Measurements from ENCODE around the gene NKIRAS1. TPM values are rescaled to one million over a fixed set of nuclear protein-coding genes. Genes with fewer than 3 reads are reported as not detected.

The NKIRAS1 gene
- 6.3 and 10.0 TPM in 2 replicates for total RNA-seq

GRCh38 chr3:23916886-23917678, at the start of gene NKIRAS1, which contains the start of gene RPL15:
TSS of gene NKIRAS1 (minus strand) at chr3:23916990. CDS start at chr3:23910904, 6,086 bp downstream.
TSS of gene RPL15 (plus strand) at chr3:23917132. CDS start at chr3:23917860, 728 bp downstream.
- DNase-seq (ENCODE audit: low read depth, low spot score) = peak; percentile 94

- DNase-seq (ENCODE audit: low read depth, low spot score) = no peak
Measured at GRCh38 chr3:23966328-23966727, 49.5 kb upstream of the NKIRAS1 start.

GRCh38 chr3:23964537-23965235, 47.9 kb upstream of the NKIRAS1 start:
- DNase-seq (ENCODE audit: low read depth, low spot score) = no peak

- no peak for DNase-seq (ENCODE audit: low read depth, low spot score)
Measured at GRCh38 chr3:23961913-23962312, 45.1 kb upstream of the NKIRAS1 start.

- DNase-seq (ENCODE audit: low read depth, low spot score) = no peak
Measured at GRCh38 chr3:23961066-23961465, 44.3 kb upstream of the NKIRAS1 start.

GRCh38 chr3:23960649-23961048, 43.9 kb upstream of the NKIRAS1 start:
- DNase-seq (ENCODE audit: low read depth, low spot score) = no peak

- peak; percentile 57 for DNase-seq (ENCODE audit: low read depth, low spot score)
Measured at GRCh38 chr3:23959135-23959900, 42.5 kb upstream of the NKIRAS1 start.

GRCh38 chr3:23956701-23957100, 39.9 kb upstream of the NKIRAS1 start:
- no peak for DNase-seq (ENCODE audit: low read depth, low spot score)

GRCh38 chr3:23954144-23954543, 37.4 kb upstream of the NKIRAS1 start:
- no peak for DNase-seq (ENCODE audit: low read depth, low spot score)

- DNase-seq (ENCODE audit: low read depth, low spot score) = no peak
Measured at GRCh38 chr3:23953523-23953922, 36.7 kb upstream of the NKIRAS1 start.

GRCh38 chr3:23952646-23953045, 35.9 kb upstream of the NKIRAS1 start:
- no peak for DNase-seq (ENCODE audit: low read depth, low spot score)

GRCh38 chr3:23950293-23950692, 33.5 kb upstream of the NKIRAS1 start:
- DNase-seq (ENCODE audit: low read depth, low spot score) = no peak

GRCh38 chr3:23949784-23950183, 33.0 kb upstream of the NKIRAS1 start:
- no peak for DNase-seq (ENCODE audit: low read depth, low spot score)

- DNase-seq (ENCODE audit: low read depth, low spot score) = no peak
Measured at GRCh38 chr3:23948761-23949160, 32.0 kb upstream of the NKIRAS1 start.

GRCh38 chr3:23945913-23946687, 29.3 kb upstream of the NKIRAS1 start:
- peak; percentile 80 for DNase-seq (ENCODE audit: low read depth, low spot score)

- no peak for DNase-seq (ENCODE audit: low read depth, low spot score)
Measured at GRCh38 chr3:23945663-23945912, 28.8 kb upstream of the NKIRAS1 start.

- DNase-seq (ENCODE audit: low read depth, low spot score) = peak; percentile 50
Measured at GRCh38 chr3:23944861-23945662, 28.3 kb upstream of the NKIRAS1 start, which contains the start of gene NR1D2. TSS of gene NR1D2 (plus strand) at chr3:23945286. CDS start at chr3:23945579, 293 bp downstream.

GRCh38 chr3:23944007-23944783, 27.4 kb upstream of the NKIRAS1 start:
- DNase-seq (ENCODE audit: low read depth, low spot score) = no peak

GRCh38 chr3:23942546-23942945, 25.8 kb upstream of the NKIRAS1 start:
- no peak for DNase-seq (ENCODE audit: low read depth, low spot score)

- no peak for DNase-seq (ENCODE audit: low read depth, low spot score)
Measured at GRCh38 chr3:23941440-23941839, 24.6 kb upstream of the NKIRAS1 start.
